SK-N-SH treated with all-trans-retinoic acid at 6 μM for 48 hours (cell line): ENCODE results near the gene PARD3B.

ENCODE experiments used
- ARNTL ChIP-seq: fragments of 450-650 bp; formaldehyde crosslinking; IDR thresholded peaks from 2 replicates; pipeline ENCODE4 v1.5.0; 2020; ENCODE audit warnings: low read depth, mild to moderate bottlenecking, moderate library complexity, borderline replicate concordance
- BACH2 ChIP-seq: fragments of 250-450 bp; sonication (Bioruptor Pico); IDR thresholded peaks from 2 replicates; pipeline ENCODE4 v1.9.0; 2021; ENCODE audit warnings: mild to moderate bottlenecking, borderline replicate concordance
- GLIS3 ChIP-seq: fragments of 250-450 bp; sonication (Bioruptor Pico); IDR thresholded peaks from 2 replicates; pipeline ENCODE4 v1.5.0; 2020; ENCODE audit warnings: mild to moderate bottlenecking, moderate library complexity
- POU6F1 ChIP-seq: fragments of 250-450 bp; sonication (Bioruptor Pico); IDR thresholded peaks from 2 replicates; pipeline ENCODE4 v1.8.0; 2021; ENCODE audit warnings: low read depth, mild to moderate bottlenecking, moderate library complexity, borderline replicate concordance
- RARB ChIP-seq: fragments of 250-450 bp; sonication (Bioruptor Pico); IDR thresholded peaks from 2 replicates; pipeline ENCODE4 v1.8.0; 2021; ENCODE audit warnings: mild to moderate bottlenecking, moderate library complexity
- SNAI2 ChIP-seq: fragments of 250-450 bp; sonication (Bioruptor Pico); IDR thresholded peaks from 2 replicates; pipeline ENCODE4 v1.5.0; 2020; ENCODE audit warnings: mild to moderate bottlenecking, moderate library complexity
- ZFP3 ChIP-seq: fragments of 250-450 bp; sonication (Bioruptor Pico); IDR thresholded peaks from 2 replicates; pipeline ENCODE4 v1.5.0; 2020; ENCODE audit warnings: mild to moderate bottlenecking, moderate library complexity
- ZFP30 ChIP-seq: fragments of 450-650 bp; formaldehyde crosslinking; IDR thresholded peaks from 2 replicates; pipeline ENCODE4 v1.5.0; 2022; ENCODE audit warnings: mild to moderate bottlenecking, moderate library complexity
- TF ChIP-seq, protein P1 (sequence below): fragments of 250-450 bp; sonication (Bioruptor Pico); IDR thresholded peaks from 2 replicates; pipeline ENCODE4 v1.8.0; 2020; ENCODE audit warnings: mild to moderate bottlenecking, moderate library complexity, borderline replicate concordance
- TF ChIP-seq, protein P2 (sequence below): fragments of 250-450 bp; sonication (Bioruptor Pico); IDR thresholded peaks from 2 replicates; pipeline ENCODE4 v1.5.1; 2020; ENCODE audit warnings: low read depth, mild to moderate bottlenecking, moderate library complexity

GRCh38 chr2:205531489-205532148 lies 986.3 kb downstream of the PARD3B start:
- TF ChIP-seq, protein P1, sequence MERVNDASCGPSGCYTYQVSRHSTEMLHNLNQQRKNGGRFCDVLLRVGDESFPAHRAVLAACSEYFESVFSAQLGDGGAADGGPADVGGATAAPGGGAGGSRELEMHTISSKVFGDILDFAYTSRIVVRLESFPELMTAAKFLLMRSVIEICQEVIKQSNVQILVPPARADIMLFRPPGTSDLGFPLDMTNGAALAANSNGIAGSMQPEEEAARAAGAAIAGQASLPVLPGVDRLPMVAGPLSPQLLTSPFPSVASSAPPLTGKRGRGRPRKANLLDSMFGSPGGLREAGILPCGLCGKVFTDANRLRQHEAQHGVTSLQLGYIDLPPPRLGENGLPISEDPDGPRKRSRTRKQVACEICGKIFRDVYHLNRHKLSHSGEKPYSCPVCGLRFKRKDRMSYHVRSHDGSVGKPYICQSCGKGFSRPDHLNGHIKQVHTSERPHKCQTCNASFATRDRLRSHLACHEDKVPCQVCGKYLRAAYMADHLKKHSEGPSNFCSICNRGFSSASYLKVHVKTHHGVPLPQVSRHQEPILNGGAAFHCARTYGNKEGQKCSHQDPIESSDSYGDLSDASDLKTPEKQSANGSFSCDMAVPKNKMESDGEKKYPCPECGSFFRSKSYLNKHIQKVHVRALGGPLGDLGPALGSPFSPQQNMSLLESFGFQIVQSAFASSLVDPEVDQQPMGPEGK, result no peak
- no peak for TF ChIP-seq ARNTL (CRISPR knock-in tag)
- TF ChIP-seq SNAI2 (CRISPR knock-in tag), result no peak
- TF ChIP-seq POU6F1 (CRISPR knock-in tag), result no peak
- no peak for TF ChIP-seq GLIS3 (CRISPR knock-in tag)
- TF ChIP-seq BACH2, result no peak
- TF ChIP-seq ZFP30 (CRISPR knock-in tag), result no peak
- TF ChIP-seq, protein P2, sequence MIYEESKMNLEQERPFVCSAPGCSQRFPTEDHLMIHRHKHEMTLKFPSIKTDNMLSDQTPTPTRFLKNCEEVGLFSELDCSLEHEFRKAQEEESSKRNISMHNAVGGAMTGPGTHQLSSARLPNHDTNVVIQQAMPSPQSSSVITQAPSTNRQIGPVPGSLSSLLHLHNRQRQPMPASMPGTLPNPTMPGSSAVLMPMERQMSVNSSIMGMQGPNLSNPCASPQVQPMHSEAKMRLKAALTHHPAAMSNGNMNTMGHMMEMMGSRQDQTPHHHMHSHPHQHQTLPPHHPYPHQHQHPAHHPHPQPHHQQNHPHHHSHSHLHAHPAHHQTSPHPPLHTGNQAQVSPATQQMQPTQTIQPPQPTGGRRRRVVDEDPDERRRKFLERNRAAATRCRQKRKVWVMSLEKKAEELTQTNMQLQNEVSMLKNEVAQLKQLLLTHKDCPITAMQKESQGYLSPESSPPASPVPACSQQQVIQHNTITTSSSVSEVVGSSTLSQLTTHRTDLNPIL (CRISPR knock-in tag), result no peak
- TF ChIP-seq RARB (CRISPR knock-in tag), result no peak
- no peak for TF ChIP-seq ZFP3 (CRISPR knock-in tag)
